Activated CD4-positive, alpha-beta T cell treated with anti-CD3 and anti-CD28 coated beads, Interleukin-2, amount 50 U/mL, for 4 hours (primary cell): ENCODE data around the gene MTCL1.

Source experiments
- DNase-seq, 2 experiments: peaks; one replicate each; pipeline ENCODE4 v3.0.0-alpha.2; 2020

MTCL1 gene

DNA sequence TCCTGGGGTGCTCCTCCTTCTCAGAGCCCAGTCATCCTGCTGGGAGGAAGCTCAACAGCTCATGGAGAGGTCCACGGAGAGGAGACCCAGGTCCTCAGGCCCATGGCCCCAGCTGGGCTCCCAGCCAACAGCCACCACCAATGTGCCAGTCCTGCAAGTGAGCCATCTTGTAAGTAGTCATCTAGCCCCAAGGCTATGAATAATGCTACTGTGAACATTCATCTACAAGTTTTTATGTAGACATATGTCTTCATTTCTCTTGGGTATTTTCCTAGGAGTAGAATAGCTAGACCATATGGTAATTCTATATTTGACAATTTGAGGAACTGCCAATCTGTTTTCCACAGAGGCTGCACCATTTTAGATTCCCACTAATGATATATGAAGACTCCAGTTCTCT, 166.1 kb downstream of the MTCL1 start:
- no peak for DNase-seq

DNA sequence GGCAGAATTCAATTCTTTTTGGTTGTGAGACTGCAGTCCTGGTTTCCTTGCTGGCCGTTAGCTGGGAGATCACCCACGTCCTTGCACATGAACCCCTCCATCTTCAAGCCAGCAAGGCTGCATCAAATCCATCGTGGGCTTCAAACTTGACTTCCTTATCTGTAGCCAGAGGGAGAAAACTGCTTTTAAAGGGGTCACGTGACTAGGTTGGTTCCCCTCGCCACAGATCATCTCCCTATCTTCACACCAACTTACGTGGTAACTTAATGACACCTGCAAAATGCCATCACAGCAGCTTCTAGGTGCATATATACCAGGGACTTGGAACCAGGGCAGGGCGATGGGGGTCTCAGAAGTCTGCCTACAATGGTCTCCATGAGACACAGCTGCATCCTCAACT, 169.5 kb downstream of the MTCL1 start:
- DNase-seq: no peak

DNA sequence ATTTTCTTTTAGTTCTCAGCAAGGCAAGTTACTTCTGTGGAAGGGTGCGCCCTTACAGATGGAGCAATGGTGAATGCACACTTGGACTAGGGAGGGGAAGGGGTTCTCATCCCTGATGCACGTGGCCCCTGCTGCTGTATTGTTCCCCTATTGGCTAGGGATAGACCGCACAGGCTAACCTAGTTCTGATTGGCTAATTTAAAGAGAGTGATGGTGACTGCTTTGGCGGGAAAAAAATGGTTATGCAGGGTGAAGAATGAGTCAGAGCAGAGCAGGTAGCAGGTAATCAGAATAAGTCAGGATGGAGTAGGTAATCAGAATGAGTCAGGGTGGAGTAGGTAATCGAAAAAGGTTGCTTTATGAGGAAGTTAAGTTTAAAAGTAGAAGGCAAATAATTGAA, 171.5 kb downstream of the MTCL1 start:
- no peak for DNase-seq

GRCh38 chr18:8881103-8881502, 175.7 kb downstream of the MTCL1 start:
- DNase-seq: no peak
